Stimulated activated CD4-positive, alpha-beta T cell treated with anti-CD3 and anti-CD28 coated beads, Interleukin-4, amount 100 ng/mL, for 24 hours (primary cell): ENCODE results near the gene PTPRN2.

Source experiments
- DNase-seq: peaks from one replicate; pipeline ENCODE4 v3.0.0-alpha.2; 2020

Gene PTPRN2

DNA sequence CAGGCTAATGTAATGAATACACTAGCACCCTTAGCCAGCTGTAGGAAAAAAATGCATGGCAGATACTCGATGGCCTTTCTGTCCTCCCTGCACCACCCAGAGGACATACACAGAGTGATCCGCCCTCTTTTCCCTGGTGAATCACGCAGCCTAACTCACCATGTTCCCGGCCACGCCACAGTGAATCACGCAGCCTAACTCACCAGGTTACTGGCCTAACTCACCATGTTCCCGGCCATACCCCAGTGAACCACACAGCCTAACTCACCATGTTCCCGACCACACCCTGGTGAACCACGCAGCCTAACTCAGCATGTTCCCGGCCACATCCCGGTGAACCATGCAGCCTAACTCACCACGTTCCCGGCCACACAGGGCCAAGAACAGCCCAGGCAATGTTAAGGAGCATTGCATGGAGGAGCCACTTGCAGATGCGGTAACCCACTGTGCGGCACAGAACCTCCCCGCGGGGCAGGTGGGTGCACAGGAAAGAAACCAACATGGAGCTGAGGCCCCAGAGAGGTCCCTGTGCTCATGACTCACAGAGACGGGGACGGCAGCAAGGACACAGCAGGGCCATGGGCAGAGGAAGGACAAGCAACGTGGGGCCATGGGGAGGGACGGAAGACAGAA, 742.3 kb downstream of the PTPRN2 start:
- no peak for DNase-seq

DNA sequence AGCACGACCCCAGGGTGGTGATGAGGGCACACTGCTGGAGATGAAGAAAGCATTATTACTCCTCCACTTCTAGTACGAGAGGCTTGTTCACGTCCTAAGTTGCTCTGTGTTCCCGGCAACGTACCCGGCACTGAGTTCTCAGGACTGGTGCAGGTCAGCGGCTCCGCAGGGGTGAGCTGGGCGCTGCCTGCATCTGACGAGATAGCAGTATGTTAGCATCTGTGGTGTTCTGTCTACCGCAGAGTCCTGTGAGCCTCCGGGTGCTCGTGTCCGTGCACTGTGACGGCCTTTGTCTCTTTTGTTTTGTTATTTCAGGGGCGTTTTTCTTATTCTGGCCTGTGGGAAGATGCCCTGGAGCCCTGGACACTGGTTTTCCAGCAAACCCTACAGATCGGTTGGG, 743.0 kb downstream of the PTPRN2 start:
- DNase-seq: no peak

DNA sequence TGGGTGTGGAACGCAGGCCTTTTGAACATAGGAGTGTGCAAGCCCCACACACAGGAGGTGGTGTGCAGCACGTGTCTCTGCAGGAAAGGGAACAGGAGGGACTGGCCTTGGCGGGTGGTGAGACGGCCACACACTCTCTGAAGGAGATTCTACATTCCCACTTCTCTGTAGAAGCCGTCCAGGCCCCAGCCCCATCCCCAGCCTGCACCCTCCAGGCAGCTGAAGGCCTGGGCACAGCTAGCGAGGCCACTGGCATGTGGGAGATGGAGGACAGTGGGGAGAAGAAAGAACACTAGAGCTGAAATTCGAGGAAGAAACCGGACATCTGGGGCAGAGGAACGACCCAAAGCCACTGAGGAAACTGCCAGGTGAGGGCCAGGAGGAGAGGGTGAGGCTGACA, 743.5 kb downstream of the PTPRN2 start:
- no peak for DNase-seq

DNA sequence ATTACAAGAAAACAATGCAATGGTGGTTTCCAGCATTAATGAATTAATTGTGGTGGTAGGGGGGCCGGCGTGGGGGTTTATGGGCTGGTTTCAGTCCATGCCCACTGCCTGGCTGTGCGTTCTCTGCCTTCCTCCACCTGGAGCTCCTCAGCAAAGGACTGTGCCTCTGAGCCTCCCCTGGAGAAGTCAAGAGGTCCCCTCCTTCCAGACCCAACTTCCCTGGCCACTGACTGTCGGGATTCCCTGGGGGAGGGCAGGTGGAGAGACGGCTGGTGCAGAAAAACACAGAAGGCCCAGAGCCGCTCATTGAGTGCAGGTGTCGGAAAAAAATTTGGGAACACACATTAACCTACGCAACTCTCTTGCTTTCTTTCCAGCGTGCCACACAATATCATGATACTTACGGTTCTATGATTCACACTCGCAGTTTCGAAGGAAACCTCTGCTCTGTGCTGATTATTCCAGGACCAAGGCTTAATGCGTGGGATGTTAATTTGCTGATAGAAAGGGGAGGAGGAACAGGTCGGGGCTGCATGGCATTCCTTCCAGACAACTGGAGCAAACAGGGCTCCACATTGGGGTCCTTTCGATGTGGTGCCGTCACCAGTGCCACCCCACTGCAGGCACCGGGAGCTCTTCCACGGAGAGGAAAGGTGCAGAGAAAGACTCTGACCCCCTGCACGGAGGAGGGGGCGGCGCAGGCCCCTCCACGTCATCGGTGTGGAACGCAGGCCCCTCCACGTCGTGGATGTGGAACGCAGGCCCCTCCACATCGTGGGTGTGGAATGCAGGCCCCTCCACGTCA, 744.1 kb downstream of the PTPRN2 start:
- DNase-seq: no peak

DNA sequence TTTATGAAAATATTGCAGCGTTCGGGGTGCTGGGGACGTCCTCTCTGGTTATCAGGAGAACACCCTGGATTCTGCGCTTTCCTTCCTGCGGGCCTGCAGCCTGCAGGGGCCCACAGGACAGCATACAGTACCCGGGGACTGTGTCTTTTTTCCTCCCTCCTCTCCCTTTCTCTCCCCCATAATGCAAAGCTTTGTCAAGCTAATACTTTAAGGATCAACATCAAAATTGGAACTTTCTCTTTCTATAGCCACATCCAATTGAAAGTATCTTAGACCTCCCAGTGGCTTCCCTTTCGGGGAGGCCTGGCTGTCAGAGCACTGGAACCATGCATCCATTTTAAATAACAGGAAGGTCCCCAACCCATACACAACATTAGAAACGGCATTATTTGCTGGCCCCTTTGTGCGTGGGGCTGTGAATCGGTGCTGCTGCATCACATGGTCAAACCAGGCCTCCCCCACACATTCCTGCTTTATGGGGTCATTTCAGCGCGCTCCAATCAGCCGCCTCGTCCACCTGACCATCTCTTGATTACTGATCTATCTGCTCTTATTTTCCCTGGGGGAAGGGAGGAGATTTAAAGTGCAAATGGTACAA, 745.8 kb downstream of the PTPRN2 start:
- DNase-seq: no peak

DNA sequence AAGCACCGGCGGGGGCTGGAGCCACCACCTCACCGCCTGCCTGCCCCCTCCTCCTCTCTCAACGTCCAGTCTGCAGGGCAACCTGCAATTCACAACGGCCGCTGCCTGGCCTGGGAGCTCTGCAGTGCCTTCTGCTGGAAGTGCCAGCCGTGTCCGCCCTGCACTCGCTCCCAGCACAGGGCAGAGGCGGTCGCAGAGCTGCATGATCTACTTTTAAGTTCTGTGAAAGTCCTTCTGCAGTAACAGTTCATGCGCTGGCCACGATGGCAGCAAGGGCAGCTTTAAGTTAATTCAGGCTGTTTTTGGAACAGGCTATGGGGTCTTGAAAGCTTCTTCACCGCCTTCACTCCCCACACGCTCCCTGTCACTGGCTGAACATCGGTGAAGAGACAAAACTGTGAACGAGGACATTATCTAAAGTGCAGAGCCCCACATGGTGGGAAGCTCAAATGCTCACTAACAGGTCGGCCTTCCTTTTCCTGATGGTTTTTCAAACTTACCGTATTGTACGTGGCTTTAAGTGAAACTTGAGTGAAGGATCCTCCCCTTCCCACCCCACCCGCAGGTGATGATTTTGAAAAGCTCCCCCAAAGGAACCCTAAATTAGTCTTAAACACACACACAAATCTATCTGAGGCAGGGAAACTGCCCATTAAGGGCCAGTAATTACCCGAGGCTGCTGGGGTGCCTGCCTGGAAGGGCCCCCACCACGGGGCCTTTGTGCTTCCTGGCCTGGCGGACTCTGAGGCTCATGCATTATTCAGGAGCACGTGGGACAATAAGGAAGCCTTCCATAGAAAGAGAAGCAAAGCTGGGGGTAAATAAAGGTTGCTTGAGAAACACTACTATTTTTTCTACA, 746.5 kb downstream of the PTPRN2 start:
- no peak for DNase-seq

DNA sequence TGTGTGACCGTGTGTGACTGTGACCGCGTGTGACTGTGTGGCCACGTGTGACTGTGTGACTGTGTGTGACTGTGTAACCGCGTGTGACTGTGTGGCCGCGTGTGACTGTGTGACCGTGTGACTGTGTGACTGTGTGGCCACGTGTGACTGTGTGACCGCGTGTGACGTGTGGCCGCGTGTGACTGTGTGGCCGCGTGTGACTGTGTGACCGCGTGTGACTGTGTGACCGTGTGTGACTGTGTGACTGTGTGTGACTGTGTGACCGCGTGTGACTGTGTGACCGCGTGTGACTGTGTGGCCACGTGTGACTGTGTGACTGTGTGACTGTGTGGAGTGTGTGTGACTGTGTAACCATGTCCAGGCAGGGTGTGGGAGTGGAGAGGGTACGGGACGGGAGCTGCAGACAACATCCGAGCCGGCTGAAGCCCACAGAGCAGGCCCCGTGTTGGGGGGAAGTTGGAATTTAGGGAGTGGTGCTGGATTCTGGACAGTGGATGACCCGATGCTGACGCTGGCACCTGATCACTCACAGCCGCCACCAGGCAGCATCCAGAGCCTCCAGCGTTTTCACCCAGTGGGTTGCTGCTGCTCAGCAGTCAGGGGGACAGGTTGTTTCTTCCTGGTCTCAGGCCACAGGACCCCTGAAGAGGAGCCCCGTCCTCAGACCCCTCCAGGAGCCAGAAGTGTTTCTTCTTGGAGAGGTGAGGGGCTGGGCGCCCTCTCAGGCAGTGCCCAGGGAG, 747.3 kb downstream of the PTPRN2 start:
- DNase-seq: no peak

DNA sequence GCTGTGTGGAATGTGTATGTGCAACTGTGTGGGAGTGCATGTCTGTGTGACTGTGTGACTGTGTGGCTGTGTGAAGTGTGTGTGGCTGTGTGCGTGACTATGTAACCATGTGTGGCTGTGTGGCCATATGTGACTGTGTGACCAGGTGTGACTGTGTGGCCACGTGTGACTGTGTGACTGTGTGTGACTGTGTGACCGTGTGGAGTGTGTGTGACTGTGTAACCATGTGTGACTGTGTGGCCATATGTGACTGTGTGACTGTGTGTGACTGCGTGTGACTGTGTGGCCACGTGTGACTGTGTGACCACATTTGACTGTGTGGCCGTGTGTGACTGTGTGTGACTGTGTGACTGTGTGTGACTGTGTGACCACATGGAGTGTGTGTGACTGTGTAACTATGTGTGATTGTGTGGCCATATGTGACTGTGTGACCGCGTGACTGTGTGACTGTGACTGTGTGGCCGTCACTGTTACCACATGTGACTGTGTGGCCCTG, 747.9 kb downstream of the PTPRN2 start:
- DNase-seq: no peak

DNA sequence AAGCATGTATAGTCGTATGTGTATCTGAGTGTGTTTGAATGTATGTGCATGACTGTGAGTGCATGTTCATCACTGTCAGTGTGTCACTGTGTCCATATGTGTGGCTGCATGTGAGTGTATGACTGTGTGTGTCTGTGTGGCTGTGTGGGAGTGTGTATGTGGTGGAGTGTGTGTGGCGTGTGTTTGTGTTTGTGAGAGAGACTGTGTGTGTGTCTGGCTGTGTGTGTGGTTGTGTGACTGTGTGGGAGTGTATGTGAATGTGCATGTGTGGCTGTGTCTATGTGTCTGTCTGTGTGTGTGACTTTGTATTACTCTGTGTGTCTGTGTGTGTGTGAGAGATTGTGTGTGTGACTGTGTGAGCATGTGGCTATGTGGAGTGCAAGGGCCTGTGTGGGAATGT, 748.4 kb downstream of the PTPRN2 start:
- DNase-seq: no peak

DNA sequence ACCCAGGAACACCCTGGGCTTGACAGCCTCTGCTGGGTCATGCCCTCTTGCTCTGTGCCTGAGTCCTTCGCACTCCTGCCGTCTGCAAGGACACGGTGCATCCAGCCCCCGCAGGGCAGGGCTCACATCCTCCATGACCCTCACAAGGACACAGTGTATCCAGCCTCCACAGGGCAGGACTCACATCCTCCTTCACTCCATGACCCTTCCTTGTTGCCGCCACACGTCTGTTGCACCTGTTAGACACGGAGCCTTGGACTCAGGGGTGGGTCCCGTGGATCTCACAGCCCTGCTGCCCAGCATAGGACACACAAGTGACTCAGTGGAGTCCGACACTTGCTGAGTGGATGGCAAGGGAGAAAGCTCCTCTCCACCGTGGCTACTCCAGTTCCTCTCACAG, 750.1 kb downstream of the PTPRN2 start:
- DNase-seq: no peak

DNA sequence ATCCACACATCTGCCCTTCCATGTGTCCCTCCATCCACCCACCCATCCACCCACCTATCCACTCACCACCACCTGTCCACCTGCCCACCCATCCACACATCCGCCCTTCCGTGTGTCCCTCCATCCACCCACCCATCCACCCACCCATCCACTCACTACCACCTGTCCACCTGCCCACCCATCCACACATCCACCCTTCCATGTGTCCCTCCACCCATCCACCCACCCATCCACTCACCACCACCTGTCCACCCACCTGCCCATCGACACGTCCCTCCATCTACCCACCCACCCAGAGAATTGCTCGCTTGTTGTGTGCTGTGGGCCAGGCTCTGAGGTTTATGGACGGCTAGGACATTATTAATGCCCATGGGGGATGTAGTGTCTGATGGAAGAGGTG, 750.6 kb downstream of the PTPRN2 start:
- DNase-seq: no peak

DNA sequence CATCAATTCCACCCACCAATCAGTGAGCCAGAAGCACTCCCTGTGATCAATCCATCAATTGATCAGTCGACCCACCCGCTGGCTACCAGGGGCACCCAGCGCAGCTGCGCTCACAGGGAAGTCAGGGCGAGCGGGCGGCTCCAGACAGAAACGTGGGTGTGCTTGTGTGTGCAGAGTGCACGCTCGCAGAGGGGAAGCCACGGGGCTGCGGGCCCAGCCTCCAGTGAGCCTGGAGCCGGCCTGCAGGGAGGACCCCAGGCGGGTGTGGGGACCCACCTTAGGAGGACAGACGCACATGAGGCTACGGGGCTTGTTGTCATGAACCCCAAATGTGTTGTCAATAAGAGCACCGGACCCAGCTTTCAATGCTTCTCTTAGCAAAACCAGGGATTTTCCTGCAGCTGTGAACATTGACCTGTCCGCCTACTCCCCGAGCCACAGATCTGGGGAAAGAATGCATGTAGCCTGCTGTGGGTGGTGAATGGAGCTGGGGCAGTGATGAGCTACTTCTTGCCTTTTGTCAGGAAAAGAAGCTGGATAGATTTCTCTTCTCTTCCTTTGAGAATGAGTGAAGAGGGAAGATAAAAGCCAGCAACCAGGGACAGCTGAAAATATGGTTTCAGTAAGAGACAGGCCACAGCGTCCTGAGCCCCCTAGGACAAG, 753.0 kb downstream of the PTPRN2 start:
- DNase-seq: no peak

DNA sequence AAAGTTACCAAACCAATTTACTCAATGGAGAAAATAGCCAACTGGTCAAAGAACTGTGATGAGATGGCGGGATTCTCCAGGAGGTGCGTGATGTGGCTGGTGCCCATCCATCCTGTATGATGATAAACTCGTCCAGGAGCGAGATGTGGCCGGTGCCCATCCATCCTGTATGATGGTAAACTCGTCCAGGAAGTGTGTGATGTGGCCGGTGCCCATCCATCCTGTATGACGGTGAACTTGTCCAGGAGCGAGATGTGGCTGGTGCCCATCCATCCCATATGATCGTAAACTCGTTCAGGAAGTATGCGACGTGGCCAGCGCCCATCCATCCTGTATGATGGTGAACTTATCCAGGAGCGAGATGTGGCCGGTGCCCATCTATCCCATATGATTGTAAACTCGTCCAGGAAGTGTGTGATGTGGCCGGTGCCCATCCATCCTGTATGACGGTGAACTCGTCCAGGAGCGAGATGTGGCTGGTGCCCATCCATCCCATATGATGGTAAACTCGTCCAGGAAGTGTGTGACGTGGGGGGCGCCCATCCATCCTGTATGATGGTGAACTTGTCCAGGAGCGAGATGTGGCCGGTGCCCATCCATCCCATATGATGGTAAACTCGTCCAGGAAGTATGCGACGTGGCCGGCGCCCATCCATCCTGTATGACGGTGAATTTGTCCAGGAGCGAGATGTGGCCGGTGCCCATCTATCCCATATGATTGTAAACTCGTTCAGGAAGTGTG, 754.6 kb downstream of the PTPRN2 start:
- no peak for DNase-seq

DNA sequence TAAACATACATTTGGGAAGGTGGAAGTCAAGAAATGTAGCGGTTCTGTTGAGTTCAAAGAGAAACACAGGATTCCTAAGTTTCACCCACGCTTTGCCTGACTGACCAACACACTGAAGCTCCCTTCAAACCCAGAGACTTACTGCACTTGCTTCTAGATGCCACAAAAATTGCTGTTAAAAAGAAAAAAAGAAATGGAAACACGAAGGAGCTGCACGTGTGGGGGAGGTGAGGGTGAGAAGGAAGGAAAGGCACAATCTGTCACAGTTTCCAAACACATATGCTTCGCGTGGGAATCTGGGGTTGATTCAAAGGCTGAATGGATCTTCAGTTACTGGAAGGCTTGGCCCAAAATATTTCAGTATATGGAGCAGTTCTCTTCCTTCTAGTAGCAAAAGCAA, 755.2 kb downstream of the PTPRN2 start:
- DNase-seq: no peak

DNA sequence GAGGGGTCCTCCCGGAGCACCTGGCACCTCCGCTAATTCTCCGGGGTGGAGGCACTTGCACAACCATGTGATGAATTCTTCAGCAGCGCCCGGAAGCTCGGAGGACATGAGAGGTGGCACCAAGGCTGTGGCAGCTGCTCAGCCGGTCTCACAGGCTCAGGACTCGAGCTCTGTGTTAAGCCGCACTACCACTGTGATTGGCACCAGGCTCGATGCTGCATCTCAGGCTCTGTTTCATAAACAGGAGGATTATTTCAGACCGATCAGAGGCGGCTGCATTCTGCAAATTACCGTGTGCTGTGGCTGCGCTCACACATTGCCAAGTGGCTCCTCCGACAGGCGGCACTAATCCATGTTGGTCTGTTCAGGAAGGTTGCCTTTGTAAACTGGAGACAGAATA, 755.6 kb downstream of the PTPRN2 start:
- no peak for DNase-seq

DNA sequence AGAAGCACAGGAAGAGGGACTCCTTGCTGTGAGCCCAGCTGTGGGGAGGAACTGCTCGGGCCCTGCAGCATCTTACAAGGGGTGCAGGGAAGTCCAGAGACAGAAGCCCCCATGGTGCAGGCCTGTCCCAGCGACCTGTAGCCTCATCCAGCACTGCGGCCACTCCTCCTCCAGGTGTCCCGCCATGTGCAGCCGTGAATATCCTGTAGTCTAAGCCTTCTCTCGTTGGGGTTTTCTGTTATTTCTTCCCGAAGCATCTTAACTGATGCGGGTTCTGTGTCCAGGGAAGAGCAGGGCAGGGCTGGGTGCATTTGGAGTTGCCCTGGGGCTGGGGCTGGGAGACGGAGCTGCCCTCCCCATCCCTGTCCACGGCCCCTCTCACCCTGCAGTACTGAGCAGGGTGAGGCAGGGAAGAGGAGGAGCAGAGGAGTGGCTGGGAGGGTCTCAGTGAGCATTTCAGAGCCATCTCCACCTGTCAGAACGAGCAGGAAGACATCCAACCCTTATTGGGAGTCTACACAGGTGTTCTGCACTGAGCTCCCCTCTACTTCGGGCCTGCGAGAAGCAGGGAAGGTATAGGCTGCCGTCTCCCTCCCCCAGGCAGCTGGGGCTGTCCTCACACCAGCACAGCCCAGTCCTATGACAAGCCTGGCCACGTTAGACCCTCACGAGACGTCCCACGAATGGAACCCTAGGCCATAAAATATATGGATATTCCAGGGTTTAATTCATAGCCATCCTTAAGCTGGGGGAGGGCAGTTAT, 756.3 kb downstream of the PTPRN2 start:
- DNase-seq: no peak

DNA sequence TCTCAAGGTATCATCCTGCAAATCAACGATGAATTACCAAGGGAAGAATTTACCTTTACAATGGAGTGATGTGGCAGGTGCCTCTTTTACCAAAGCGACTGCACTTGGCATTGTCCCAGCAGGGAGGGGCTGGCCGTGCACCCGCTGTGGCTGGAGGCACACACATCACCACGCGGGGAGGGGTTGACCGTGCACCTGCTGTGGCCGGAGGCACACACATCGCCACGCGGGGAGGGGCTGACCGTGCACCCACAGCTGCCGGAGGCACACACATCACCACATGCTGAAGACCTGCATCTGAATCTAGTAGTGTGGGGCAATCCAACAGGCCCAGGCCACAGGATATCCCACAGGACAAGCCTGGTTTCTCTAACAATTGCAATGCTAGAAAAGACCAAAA, 757.3 kb downstream of the PTPRN2 start:
- DNase-seq: no peak

DNA sequence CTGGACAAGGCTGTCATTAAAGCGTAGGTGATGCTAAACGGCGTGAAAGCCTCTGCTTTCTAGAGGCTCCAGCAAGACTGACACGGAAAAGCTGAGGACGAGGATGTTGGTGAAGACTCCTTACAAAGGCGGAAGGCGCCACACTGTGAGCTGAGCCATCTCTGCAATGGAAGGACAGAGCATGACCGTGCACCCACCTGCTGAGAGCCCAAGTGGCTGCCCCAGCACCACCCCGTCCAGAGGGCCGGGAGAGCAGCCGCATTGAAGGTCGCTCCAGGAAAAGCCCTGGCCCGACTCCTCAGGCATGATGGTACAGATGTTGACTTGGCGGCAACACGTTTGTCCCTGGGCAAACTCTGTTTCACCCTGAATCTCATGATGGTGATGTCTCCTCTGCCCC, 758.1 kb downstream of the PTPRN2 start:
- DNase-seq: no peak

DNA sequence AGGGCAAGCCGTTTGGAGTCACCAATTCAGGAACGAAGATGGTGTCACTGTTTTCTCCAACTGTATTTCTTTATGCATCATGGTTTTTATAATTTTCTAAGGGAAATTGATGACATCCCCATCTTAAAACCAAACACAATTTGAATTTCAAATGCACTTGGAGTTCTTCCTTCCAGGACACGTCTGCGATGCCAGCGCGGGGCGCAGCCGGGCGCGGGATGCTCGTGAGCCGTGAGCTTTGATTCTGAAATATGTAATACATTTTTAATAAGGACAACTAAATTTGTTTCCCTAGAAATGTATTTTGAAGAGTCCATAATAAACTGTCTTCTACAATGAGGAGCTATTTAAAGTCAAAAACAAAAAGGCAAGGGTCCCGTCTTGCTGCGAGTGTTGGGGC, 758.7 kb downstream of the PTPRN2 start:
- DNase-seq: no peak

DNA sequence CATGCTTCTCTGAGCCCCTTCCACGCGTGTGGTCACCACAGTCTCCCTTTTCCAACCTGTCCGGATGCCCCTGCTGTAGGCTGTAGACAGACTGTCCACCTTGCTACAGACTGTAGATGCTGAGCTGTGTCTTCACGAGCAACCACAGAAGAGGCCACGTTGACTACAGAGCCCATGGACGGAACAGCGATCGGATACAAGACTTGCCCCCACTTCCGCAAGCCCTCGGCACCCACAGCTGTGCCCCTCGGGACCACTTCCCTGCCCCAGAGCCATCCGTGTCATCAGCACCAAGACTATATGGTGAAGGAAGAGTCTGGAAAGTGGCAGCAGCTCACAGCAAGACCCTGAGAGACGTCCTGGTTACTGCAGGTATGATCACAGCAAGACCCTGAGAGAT, 759.4 kb downstream of the PTPRN2 start:
- DNase-seq: no peak

DNA sequence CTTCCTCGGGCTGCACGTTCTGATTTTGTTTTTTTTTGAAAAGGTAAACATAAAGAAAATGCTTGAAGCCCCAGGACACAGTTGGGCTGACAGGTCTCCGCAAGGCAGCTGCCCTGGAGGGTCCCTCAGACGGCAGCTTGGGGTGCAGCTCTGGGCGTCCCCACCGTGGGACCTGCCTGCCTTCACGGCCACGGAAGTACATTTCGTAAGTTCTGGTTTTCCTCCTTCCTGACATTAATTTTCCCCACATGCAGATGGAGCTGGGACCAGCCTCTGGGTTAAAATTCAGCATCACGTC, 759.8 kb downstream of the PTPRN2 start:
- DNase-seq: no peak
